Stimulated activated CD4-positive, alpha-beta T cell treated with anti-CD3 and anti-CD28 coated beads, Interleukin-4, amount 100 ng/mL, for 1 hour (primary cell): Measurements from ENCODE around the gene SPHK1.

Experiments
- DNase-seq: peaks from one replicate; pipeline ENCODE4 v3.0.0-alpha.2; 2020

SPHK1 gene

DNA sequence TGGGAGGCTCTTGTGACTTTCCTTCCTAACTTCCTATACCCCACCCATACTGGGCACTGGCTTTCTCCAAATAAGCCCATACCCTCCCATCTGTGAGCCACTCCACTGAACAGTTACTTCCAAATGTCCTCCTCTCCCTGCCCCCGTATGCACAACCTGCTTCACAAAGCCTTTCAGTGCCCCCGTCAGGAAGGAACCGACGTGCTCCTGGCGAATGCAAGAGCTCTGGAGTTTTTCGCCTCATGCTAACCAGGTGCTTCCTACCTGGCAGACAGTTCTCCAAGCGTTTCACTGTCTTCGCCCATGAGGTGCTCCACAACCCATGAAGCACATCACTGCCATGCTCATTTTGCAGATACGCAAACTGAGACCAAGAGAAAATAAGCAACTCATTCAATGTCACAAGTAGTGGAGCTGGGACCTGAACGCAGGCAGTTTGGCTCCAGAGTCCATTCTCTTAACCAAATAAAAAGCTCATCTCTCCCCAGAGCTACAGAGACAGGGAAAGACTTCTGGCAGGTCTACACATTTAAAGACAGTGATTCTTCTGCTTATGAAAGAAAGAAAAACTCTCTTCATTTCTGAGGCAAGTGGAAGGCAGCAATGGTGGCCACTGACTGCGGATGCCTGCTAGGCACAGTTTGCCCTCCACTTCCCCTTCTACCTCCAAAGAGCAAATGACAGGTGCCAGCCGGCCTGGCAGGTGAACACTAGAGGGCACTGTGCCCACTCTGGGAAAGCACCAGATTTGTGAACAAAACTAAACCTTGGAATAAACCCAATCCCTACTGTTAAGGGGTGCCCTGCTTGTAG lies 23.8 kb downstream of the SPHK1 start:
- DNase-seq, result peak; percentile 73

GRCh38 chr17:76410328-76410965 lies 26.0 kb downstream of the SPHK1 start:
- no peak for DNase-seq

GRCh38 chr17:76411247-76411646 lies 26.8 kb downstream of the SPHK1 start:
- no peak for DNase-seq

DNA sequence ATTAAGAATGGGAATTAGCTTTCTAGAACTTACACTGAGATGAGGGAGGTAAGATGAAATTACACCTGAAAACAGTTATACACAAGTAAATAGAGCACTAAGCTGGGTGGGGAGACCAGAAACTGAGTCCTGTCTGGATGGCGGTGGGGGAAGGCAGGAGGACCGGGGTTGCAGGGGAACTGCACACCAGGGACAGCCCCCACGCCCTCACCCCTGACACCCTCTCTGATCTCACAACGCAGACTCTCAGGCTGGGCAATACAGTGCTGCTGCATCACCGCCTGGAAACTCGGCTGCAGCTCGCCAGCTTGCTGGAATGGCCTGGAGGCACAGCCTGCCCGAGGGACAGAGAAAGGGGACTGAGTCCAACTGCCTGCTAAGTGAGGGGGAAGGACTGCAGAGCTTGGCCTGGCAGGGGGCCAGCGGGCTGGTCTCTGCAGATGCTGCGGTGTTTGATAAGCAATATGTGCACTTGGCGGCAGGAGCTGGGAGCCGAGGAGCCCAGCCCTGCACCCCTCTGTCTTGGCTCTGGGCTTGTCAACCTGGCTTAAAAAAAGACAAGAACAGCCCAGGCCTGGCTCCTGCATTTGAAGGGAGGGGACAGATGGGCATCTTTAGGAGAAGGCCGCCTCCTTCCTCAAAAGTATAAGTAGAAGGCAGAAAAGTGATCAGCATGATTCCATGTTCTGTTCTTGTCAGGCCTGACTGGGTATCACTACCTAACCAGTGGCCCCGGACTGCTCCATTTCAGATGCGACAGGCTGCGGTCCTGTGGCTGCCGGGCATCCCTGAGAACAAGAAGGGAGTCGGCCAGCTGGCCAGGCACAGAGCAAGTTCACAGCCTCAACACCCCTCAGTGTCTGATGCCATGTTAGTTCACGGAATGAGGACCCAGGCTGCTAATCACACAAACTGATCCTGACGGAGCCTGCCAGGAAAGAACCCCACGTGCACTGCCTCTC lies 30.2 kb downstream of the SPHK1 start:
- DNase-seq, result no peak

- no peak for DNase-seq
These were observed 31.4 kb downstream of the SPHK1 start for GRCh38 chr17:76415786-76416185.

DNA sequence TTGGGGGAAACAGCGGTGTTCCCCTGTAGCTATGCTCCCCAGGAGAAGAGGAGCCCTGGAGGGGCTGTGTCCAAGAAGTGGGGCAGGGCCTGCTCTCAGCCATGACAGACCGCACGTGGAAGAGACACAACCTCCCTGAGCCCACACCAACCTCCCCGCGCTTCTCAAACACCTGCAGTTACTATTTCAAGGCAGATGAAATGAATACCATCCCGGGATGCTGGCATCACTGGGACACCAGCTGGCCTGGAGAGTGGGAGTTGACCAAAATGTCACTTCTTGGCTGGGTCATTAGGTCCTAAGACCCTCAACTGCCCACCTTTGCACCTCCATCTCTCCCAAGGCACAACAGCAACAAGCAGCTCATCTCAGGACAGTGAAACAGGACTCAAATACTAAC lies 32.0 kb downstream of the SPHK1 start:
- DNase-seq, result no peak

- DNase-seq, result no peak
These were observed 32.5 kb downstream of the SPHK1 start for GRCh38 chr17:76416899-76417298.

DNA sequence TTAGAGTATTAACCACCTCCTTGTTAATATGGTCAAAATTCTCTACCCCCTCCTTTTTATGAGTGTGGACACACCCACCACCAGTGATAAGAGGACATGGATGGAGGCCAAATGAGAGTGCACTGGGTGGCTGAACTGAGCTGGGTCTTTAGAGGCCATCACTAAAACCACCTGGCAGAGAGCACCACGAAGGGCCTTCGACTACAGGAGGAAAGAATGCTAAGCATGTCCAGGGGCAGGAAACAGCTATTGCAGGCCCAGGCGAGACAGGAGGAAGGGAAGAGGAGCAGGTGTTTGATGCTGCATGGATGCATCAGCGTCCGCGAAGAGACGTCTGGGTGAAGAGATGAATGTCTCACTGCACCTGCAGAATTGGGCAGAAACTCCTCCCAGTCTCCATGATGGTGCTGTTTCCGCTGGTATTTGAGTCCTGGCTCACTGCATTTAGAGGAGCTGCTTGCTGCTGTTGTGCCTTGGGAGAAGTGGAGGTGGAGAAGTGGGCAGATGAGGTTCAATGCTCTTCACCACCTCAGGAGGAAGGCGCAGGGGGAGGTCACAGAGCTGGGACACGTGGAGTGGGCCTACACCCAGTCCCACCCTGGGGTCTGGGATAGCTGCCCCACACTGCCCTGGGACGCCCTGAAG lies 33.2 kb downstream of the SPHK1 start:
- no peak for DNase-seq

GRCh38 chr17:76419576-76420260 lies 35.3 kb downstream of the SPHK1 start:
- DNase-seq, result no peak

GRCh38 chr17:76420356-76421043 lies 36.1 kb downstream of the SPHK1 start:
- DNase-seq, result no peak

- no peak for DNase-seq
These were observed 36.6 kb downstream of the SPHK1 start for GRCh38 chr17:76421044-76421407.

DNA sequence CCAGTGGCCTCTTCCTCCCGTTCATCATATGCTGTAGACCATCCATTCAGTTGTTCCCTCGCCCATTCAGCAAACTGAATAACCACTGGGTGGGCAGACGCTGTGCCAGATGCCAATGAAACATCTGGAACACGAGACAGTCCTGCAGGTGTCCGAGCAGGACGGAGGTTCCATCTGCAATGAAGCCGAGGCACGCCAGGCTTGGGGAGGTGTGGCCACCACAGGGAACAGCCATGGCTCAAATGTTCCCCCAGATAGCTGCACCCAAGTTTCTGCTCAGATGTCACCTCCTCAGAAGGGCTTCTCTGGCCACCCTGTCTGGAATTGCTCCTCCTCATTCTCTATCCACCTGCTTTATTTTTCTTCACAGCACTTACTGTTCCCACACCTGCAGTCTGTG lies 38.0 kb downstream of the SPHK1 start:
- no peak for DNase-seq

DNA sequence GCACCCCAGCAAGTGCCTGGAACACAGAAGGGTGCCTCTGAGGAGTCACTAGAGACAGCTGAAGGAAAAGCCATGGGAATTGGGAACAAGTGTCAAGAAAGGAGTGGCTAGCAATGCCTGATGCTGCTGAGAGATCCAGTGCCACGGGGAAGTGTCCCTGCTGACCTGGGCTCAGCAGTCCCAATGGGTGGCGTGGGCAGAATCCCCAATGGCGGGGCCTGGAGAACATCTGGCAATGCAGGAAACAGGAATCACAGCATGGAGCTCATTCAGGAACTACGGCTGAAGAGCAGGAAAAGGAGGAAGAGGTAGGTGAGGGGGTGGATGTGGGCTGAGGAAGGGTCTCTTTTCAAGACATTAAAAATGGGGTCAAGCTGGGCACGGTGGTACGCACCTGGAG lies 38.5 kb downstream of the SPHK1 start:
- no peak for DNase-seq

- DNase-seq, result no peak
These were observed 42.4 kb downstream of the SPHK1 start for GRCh38 chr17:76426853-76427252.

DNA sequence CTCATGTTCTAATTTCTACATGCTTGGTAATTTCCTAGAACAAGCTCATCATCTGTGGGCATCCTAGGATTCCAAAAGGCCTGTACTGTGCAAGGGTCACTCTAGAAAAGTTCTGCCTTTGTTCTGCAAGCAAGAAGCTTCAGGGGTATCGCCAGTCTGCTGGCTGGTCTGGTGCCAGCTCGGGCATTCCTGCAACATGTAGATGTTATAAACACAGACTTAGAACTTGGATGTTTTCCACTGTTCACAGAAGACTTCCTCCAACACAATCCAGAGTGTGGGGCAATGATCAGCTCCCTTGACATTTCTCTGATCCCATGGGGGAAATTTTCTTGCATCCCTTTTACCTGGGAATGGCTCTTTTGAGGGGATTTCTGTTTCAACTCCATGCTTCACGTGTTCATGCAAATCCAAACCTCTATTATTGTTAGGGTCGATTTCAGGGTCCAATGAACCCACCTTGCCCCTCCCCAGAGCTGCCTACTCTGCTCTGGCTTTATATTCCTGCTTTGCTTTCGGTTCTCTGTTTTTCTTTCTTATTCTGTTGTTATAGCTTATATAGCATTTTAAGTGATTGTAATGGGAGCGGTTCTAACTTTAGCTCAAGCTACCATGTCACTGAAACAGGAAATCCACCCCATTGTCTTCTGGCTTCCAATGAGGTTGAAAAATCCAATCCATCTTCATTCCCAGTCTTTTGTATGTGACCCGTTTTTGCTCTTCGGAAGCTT lies 43.3 kb downstream of the SPHK1 start:
- DNase-seq, result no peak

DNA sequence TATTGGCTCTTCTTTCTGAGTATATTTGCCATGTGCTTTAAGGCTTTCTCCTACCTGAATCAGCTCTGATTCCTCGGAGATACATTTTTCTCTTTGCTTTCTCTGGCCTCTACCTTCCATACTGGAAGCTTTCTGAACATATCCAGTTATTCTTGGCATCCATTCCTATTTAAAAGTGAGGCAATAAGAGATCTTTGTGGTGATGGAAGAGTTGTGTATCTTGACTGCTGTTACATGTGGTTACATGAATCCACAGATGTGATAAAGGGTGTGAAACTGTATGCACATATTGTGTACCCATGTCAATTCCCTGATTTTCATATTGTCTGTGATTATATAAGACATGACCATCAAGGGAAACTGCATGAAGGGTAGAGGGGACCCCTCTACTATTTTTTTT lies 44.1 kb downstream of the SPHK1 start:
- no peak for DNase-seq

- no peak for DNase-seq
These were observed 47.1 kb downstream of the SPHK1 start for GRCh38 chr17:76431509-76431908.

GRCh38 chr17:76432004-76432403 lies 47.6 kb downstream of the SPHK1 start:
- DNase-seq, result no peak

DNA sequence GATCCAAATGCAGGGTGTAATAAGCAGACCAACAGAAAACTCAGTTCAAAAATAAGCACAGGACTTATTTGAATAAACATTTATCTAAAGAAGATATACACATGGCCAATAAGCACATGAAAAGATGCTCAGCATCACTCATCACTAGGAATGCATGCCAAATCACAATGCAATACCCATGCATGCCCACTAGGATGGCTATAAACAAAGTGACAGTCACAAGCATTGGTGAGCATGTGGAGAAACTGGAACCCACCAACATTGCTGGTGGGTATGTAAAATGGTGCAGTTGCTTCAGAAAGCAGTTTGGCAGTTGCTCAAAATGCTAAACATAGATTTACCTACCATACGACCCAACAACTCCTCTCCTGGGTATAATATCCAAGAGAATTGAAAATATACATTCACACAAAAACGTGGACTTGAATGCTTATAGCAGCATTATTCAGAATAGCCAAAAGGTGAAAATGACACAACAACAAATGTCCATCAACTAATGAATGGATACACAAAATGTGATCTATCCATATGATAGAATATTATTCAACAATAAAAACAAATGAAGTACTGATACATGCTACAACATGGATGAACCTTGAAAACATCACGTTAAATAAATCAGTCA lies 48.4 kb downstream of the SPHK1 start:
- no peak for DNase-seq

DNA sequence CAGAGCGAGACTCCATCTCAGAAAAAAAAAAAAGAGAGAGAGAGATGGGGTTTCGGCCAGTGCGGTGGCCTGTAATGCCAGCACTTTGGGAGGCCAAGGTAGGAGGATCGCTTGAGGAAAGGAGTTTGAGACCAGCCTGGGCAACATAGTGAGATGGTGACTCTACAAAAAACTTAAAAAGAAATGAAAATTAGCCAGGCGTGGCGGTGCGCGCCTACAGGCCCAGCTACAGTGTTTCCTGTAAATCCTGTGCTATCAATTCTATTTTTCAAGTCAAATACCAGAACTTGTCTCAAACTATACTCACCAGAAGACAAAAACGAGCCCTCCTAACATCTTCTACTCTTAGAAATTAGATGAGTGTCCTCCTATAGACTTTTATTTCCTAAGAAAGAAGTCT lies 49.3 kb downstream of the SPHK1 start:
- DNase-seq, result no peak

DNA sequence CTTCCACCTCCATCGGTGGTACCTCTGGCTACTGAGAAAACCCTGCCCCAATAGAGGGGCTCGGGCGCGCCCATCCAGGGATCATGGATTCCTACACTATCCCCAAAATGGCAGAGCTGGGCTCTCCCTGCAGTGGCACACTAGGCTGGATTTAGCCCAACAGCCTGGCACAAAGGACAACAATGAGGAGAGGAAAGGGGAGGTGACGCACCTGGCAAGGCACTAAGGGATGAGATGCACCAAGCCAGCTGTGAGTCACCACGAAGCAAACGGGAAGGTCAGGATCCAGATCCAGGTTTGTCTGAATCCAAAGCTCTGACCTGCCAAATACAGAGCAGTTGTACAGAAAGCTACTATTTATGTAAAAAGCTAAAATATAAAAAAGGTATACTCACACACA lies 50.5 kb downstream of the SPHK1 start:
- DNase-seq, result no peak
